WTC11 (cell line): ENCODE results near the gene PRPH. TPM values are rescaled to one million over a fixed set of nuclear protein-coding genes. Genes with fewer than 3 reads are reported as not detected.
A peak's percentile ranks its signal among the peaks of the same experiment; 100 is the strongest.

Experiments used
- ATAC-seq: fragments of 200-7000 bp; cut with Tn5 transposase; 2 replicates; pipeline ENCODE4 v1.10.0; 2021; ENCODE audit warnings: mild to moderate bottlenecking, moderate library complexity
- CTCF ChIA-PET: fragments of 300-600 bp; sonication (Branson Sonifier 250); formaldehyde crosslinking; loops from one replicate; lab custom pipeline; 2021; ENCODE audit warnings: antibody characterized with exemption; lab: Charles Lee
- POLR2A ChIA-PET: fragments of 350-600 bp; sonication (Branson Sonifier 250); formaldehyde crosslinking; loops from one replicate; lab custom pipeline; 2021; ENCODE audit warnings: antibody characterized with exemption; lab: Charles Lee
- DNase-seq: peaks from one replicate; pipeline ENCODE4 v3.0.0; 2021; ENCODE audit warnings: low spot score
- H3K27ac Mint-ChIP-seq: 2 replicates; pipeline ENCODE4 v1.8.0; 2021; ENCODE audit warnings: mixed read lengths
- H3K27me3 Mint-ChIP-seq: 2 replicates; pipeline ENCODE4 v1.8.0; 2021; ENCODE audit warnings: low read depth, mild to moderate bottlenecking, moderate library complexity, mixed read lengths
- H3K36me3 Mint-ChIP-seq: 2 replicates; pipeline ENCODE4 v1.8.0; 2021; ENCODE audit warnings: mixed read lengths
- H3K4me1 Mint-ChIP-seq: 2 replicates; pipeline ENCODE4 v1.8.0; 2022; ENCODE audit warnings: mixed read lengths
- H3K4me3 Mint-ChIP-seq: 2 replicates; pipeline ENCODE4 v1.8.0; 2021; ENCODE audit warnings: mild to moderate bottlenecking, moderate library complexity, mixed read lengths
- H3K9me3 Mint-ChIP-seq: 2 replicates; pipeline ENCODE4 v1.8.0; 2021; ENCODE audit warnings: mixed read lengths
- ELF4 ChIP-seq: sonication (generic); formaldehyde crosslinking; IDR thresholded peaks from 2 replicates; pipeline ENCODE4 v1.8.1; 2022; ENCODE audit warnings: low read depth, mild to moderate bottlenecking, moderate library complexity, missing genetic modification reagents
- GABPB1 ChIP-seq: sonication (generic); formaldehyde crosslinking; IDR thresholded peaks from 2 replicates; pipeline ENCODE4 v1.8.1; 2023; ENCODE audit warnings: mild to moderate bottlenecking, missing genetic modification reagents
- JUN ChIP-seq: sonication (generic); formaldehyde crosslinking; IDR thresholded peaks from 2 replicates; pipeline ENCODE4 v1.8.0; 2023; ENCODE audit warnings: mild to moderate bottlenecking, missing genetic modification reagents
- MYBL2 ChIP-seq: sonication (generic); formaldehyde crosslinking; IDR thresholded peaks from 2 replicates; pipeline ENCODE4 v1.8.1; 2023; ENCODE audit warnings: mild to moderate bottlenecking, moderate library complexity, missing genetic modification reagents
- NR1H2 ChIP-seq: sonication (generic); formaldehyde crosslinking; IDR thresholded peaks from 2 replicates; pipeline ENCODE4 v1.9.0; 2021; ENCODE audit warnings: mild to moderate bottlenecking, moderate library complexity, missing genetic modification reagents
- TEAD1 ChIP-seq: sonication (generic); formaldehyde crosslinking; IDR thresholded peaks from 2 replicates; pipeline ENCODE4 v1.8.0; 2022; ENCODE audit warnings: mild to moderate bottlenecking, missing genetic modification reagents
- ZNF263 ChIP-seq: sonication (generic); formaldehyde crosslinking; IDR thresholded peaks from 2 replicates; pipeline ENCODE4 v1.8.1; 2022; ENCODE audit warnings: low read depth, mild to moderate bottlenecking, moderate library complexity, missing genetic modification reagents
- total RNA-seq: library from RNA; stranded (reverse); gene quantifications from 3 replicates; pipeline ENCODE4 v1.2.3, GENCODE V29; 2021
- TF ChIP-seq, protein P1 (sequence below): sonication (generic); formaldehyde crosslinking; IDR thresholded peaks from 2 replicates; pipeline ENCODE4 v1.8.1; 2022; ENCODE audit warnings: mild to moderate bottlenecking, moderate library complexity, missing genetic modification reagents
- TF ChIP-seq, protein P2 (sequence below): fragments of 250-450 bp; sonication (Bioruptor Pico); IDR thresholded peaks from 2 replicates; pipeline ENCODE4 v1.9.0; 2021; ENCODE audit warnings: moderate library complexity, mild to moderate bottlenecking, inconsistent platforms, borderline replicate concordance
- TF ChIP-seq, protein P3 (sequence below): sonication (generic); formaldehyde crosslinking; IDR thresholded peaks from 2 replicates; pipeline ENCODE4 v1.8.0; 2022; ENCODE audit warnings: mild to moderate bottlenecking, missing genetic modification reagents
- TF ChIP-seq, protein P4 (sequence below): sonication (generic); formaldehyde crosslinking; IDR thresholded peaks from 2 replicates; pipeline ENCODE4 v1.8.0; 2023; ENCODE audit warnings: missing genetic modification reagents

PRPH gene
- total RNA-seq, 1 experiment from 2014 or later: 2.4 TPM

DNA sequence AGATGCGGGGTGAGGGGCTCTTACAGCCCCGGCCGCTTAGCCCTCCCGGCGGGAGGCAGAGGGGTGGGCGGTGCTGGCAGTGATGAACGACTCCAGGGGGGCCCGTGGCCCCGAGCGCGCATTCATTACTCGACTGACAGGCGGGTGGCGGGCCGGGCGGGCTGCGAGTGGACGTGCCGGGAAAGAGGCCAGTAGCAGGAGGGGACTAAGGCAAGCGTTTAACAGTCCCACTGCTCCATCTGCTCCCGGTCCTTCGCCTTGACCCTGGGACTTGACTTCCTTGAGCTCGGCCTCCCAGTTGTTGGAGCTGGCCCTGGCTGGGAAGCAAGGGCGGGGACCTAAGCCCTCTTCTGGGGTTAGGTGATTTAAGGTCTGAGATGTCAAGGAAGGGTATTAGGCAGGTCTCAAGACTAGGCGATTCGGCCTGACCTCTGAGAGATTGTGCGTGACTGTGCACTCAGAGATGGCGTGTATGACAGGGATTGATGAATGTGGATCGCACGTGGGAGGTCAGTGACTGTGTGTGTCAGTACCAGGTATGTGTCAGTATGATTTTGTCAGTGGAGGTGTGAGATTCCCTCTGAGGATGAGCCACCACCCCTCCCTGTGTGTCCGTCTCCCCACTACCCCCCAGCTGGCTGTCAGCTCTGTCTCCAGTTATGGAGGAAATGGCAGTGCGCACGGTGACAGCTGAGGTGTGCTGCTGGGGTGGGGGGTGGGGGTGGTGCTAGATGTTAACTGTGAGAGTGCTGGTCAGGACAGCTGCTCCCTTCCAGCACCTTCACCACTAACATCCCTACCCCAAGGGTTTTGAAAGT lies 48.2 kb downstream of the PRPH start:
- POLR2A ChIA-PET: interaction anchor here (0.6 to 2.7 kb wide), 5 partner anchors 11 to 386 kb away, joined by 3 to 18 read pairs (median 6); partner anchors contain the start of genes ARF3 and TROAP
- no peak overlapping the region for H3K27ac Mint-ChIP-seq
- DNase-seq: no peak
- H3K27me3 Mint-ChIP-seq: peaks cover 99% of the 10 kb centered on the region
- H3K4me1 Mint-ChIP-seq: peaks cover 55% of the 10 kb centered on the region
- TF ChIP-seq, protein P1, sequence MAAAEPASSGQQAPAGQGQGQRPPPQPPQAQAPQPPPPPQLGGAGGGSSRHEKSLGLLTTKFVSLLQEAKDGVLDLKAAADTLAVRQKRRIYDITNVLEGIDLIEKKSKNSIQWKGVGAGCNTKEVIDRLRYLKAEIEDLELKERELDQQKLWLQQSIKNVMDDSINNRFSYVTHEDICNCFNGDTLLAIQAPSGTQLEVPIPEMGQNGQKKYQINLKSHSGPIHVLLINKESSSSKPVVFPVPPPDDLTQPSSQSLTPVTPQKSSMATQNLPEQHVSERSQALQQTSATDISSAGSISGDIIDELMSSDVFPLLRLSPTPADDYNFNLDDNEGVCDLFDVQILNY (CRISPR knock-in tag): 0 out of 2 replicates have a peak, but pooled peaks have one; percentile 2
- TF ChIP-seq, protein P2, sequence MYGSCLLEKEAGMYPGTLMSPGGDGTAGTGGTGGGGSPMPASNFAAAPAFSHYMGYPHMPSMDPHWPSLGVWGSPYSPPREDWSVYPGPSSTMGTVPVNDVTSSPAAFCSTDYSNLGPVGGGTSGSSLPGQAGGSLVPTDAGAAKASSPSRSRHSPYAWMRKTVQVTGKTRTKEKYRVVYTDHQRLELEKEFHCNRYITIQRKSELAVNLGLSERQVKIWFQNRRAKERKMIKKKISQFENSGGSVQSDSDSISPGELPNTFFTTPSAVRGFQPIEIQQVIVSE (CRISPR knock-in tag): no peak
- TF ChIP-seq, all 79 proteins: peak for 1
- CTCF ChIA-PET: interaction anchor here (0.7 to 3.9 kb wide), 45 partner anchors 8 to 398 kb away, joined by 3 to 264 read pairs (median 6); partner anchors contain the start of genes KCNH3, PRPF40B, PRPH and SPATS2
- no peaks in the 10 kb centered on the region for H3K9me3 Mint-ChIP-seq
- ATAC-seq: no peak
- H3K4me3 Mint-ChIP-seq: peak overlapping the region; percentile 67
- no peaks in the 10 kb centered on the region for H3K36me3 Mint-ChIP-seq

DNA sequence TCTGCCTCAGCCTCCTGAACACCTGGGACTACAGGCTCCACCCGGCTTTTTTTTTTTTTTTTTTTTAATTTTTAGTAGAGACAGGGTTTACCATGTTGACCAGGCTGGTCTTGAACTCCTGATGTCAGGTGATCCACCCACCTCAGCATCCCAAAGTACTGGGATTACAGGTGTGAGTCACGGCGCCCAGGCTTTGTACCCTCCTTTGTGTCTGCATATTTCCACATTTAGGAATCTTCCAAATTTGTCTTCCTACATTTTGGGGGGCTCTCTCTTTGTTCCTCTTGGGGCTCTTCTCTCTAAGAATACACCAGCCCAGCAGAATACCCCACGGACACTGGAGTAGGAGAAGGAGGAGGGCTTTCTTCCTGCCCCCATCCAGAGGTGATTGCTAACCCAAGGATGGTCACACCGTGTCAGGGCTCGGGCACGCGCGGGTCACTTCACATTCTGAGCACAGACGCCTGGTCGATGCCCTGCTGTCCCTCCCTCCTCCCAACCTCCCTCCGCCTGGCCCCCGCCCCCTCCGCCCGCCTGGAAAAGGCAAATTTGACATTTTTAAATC lies 49.6 kb downstream of the PRPH start:
- no peak for DNase-seq
- H3K36me3 Mint-ChIP-seq: no peaks in the 10 kb centered on the region
- TF ChIP-seq ELF4 (CRISPR knock-in tag) (no peak), ZNF263 (no peak), NR1H2 (CRISPR knock-in tag) (no peak), MYBL2 (CRISPR knock-in tag) (no peak), TEAD1 (no peak), JUN (CRISPR knock-in tag) (no peak)
- TF ChIP-seq, protein P3, sequence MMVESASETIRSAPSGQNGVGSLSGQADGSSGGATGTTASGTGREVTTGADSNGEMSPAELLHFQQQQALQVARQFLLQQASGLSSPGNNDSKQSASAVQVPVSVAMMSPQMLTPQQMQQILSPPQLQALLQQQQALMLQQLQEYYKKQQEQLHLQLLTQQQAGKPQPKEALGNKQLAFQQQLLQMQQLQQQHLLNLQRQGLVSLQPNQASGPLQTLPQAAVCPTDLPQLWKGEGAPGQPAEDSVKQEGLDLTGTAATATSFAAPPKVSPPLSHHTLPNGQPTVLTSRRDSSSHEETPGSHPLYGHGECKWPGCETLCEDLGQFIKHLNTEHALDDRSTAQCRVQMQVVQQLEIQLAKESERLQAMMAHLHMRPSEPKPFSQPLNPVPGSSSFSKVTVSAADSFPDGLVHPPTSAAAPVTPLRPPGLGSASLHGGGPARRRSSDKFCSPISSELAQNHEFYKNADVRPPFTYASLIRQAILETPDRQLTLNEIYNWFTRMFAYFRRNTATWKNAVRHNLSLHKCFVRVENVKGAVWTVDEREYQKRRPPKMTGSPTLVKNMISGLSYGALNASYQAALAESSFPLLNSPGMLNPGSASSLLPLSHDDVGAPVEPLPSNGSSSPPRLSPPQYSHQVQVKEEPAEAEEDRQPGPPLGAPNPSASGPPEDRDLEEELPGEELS (CRISPR knock-in tag): no peak
- no peaks in the 10 kb centered on the region for H3K9me3 Mint-ChIP-seq
- no peak for ATAC-seq
- POLR2A ChIA-PET: no interaction called here
- peaks cover 99% of the 10 kb centered on the region for H3K27me3 Mint-ChIP-seq
- no peak overlapping the region for H3K27ac Mint-ChIP-seq
- H3K4me1 Mint-ChIP-seq: peaks cover 41% of the 10 kb centered on the region
- H3K4me3 Mint-ChIP-seq: peak overlapping the region; percentile 46; the same call in 1 of the 2 replicates
- CTCF ChIA-PET: interaction anchor here (2.0 to 3.9 kb wide), 3 partner anchors 12 to 236 kb away, joined by 6 to 264 read pairs (median 234); partner anchors contain the start of gene PRPH

GRCh38 chr12:49345051-49345824 lies 50.3 kb downstream of the PRPH start:
- ChIA-PET CTCF (interaction anchor here (1.3 to 6.5 kb wide), 4 partner anchors 8 to 235 kb away, joined by 4 to 212 read pairs (median 140); partner anchors contain the start of genes C1QL4 and PRPH), POLR2A (interaction anchor here (1.2 kb wide), 1 partner anchor 23 kb away, joined by 7 read pairs; the partner anchor contains the start of gene TROAP)
- ATAC-seq (no peak), DNase-seq (no peak)
- H3K27ac Mint-ChIP-seq: no peak overlapping the region
- H3K4me1 Mint-ChIP-seq: peaks cover 36% of the 10 kb centered on the region
- H3K4me3 Mint-ChIP-seq: peak overlapping the region; percentile 75
- peaks cover 99% of the 10 kb centered on the region for H3K27me3 Mint-ChIP-seq
- no peaks in the 10 kb centered on the region for H3K36me3 Mint-ChIP-seq
- TF ChIP-seq, protein P4, sequence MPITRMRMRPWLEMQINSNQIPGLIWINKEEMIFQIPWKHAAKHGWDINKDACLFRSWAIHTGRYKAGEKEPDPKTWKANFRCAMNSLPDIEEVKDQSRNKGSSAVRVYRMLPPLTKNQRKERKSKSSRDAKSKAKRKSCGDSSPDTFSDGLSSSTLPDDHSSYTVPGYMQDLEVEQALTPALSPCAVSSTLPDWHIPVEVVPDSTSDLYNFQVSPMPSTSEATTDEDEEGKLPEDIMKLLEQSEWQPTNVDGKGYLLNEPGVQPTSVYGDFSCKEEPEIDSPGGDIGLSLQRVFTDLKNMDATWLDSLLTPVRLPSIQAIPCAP (CRISPR knock-in tag): no peak
- TF ChIP-seq NR1H2 (CRISPR knock-in tag) (no peak), GABPB1 (no peak)
- H3K9me3 Mint-ChIP-seq: no peaks in the 10 kb centered on the region
